Measurements from ENCODE around the gene TNIP2.

The TNIP2 gene

GRCh38 chr4:2794486-2795299 lies 38.6 kb upstream of the TNIP2 start:
- DNase-seq, result peak in 11 of 58 donors; percentile 12 to 52 (median 44)

- no peak for DNase-seq
These were observed 37.7 kb upstream of the TNIP2 start for GRCh38 chr4:2793586-2794485.

GRCh38 chr4:2792711-2793585 lies 36.8 kb upstream of the TNIP2 start, which contains the start of gene SH3BP2:
TSS of gene SH3BP2 (plus strand) at chr4:2793085. CDS start at chr4:2820618, 27,533 bp downstream.
- peak in 18 of 58 donors; percentile 15 to 66 (median 48) for DNase-seq

- DNase-seq, result no peak
These were observed 36.2 kb upstream of the TNIP2 start for GRCh38 chr4:2792396-2792710.

GRCh38 chr4:2791518-2792395 lies 35.6 kb upstream of the TNIP2 start:
- DNase-seq, result no peak

- DNase-seq, result no peak
These were observed 34.7 kb upstream of the TNIP2 start for GRCh38 chr4:2790583-2791517.

- no peak for DNase-seq
These were observed 33.9 kb upstream of the TNIP2 start for GRCh38 chr4:2789793-2790582.

GRCh38 chr4:2789351-2789750 lies 33.2 kb upstream of the TNIP2 start:
- no peak for DNase-seq

- peak in 30 of 58 donors; percentile 27 to 68 (median 45) for DNase-seq
These were observed 32.5 kb upstream of the TNIP2 start for GRCh38 chr4:2788532-2789103.

GRCh38 chr4:2788101-2788500 lies 32.0 kb upstream of the TNIP2 start:
- DNase-seq, result no peak

- peak in 2 of 58 donors; percentile 34 to 35 for DNase-seq
These were observed 31.3 kb upstream of the TNIP2 start for GRCh38 chr4:2787230-2788100.

- DNase-seq, result no peak
These were observed 30.7 kb upstream of the TNIP2 start for GRCh38 chr4:2786794-2787229.

- DNase-seq, result no peak
These were observed 30.1 kb upstream of the TNIP2 start for GRCh38 chr4:2786152-2786671.

- no peak for DNase-seq
These were observed 29.5 kb upstream of the TNIP2 start for GRCh38 chr4:2785613-2786012.

GRCh38 chr4:2783790-2784189 lies 27.7 kb upstream of the TNIP2 start:
- DNase-seq, result no peak

GRCh38 chr4:2781911-2782310 lies 25.8 kb upstream of the TNIP2 start:
- no peak for DNase-seq

Measured in anterior cingulate cortex (tissue), 58 donors.